ENCODE data around the gene DSE. TPM values are rescaled to one million over a fixed set of nuclear protein-coding genes. Genes with fewer than 3 reads are reported as not detected.

DSE gene
- total and polyA plus RNA-seq, 9 donors = 23.1 to 61.6 (median 40.6) TPM

DNA sequence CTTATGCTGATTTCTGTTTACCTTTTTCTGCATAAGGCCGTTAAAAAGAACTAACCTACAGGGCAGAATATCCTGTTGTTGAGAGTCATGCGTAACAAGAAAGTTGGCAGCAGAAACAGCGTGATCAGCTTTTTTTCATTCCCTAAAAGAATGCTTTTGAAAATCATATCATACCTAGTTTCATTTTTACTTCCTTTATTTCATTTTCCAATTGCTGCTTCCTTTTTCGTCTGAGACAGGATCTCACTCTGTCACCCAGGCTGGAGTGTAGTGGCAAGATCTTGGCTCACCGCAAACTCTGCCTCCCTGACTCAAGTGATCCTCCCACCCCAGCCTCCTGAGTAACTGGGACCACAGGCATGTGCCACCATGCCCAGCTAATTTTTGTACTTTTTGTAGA lies 94.5 kb downstream of the DSE start:
- Histone ChIP-seq H3K4me3 (no peak overlapping the region), H3K36me3 (no peaks in the 10 kb centered on the region), H3K27ac (no peak overlapping the region), H3K27me3 (no peaks in the 10 kb centered on the region), H3K9me3 (no peaks in the 10 kb centered on the region), H3K4me1 (ENCODE audit: insufficient read depth) (peaks cover 7% of the 10 kb centered on the region)
- no peak for DNase-seq
- TF ChIP-seq POLR2A (IDR thresholded peaks at IDR 0.05) (no peak), EP300 (IDR thresholded peaks at IDR 0.05) (no peak), CTCF (IDR thresholded peaks at IDR 0.05) (no peak)
- intact Hi-C loops (cut with DNase I) = no loop called here
- 42 to 68% (median 47%) methylated on average over 5 of the region's 5 CpGs for WGBS, 3 donors

- no peak for TF ChIP-seq CTCF (IDR thresholded peaks at IDR 0.05)
- TF ChIP-seq POLR2A (IDR thresholded peaks at IDR 0.05) = no peak
- TF ChIP-seq EP300 (IDR thresholded peaks at IDR 0.05) = no peak
- 88 to 97% (median 96%) methylated on average over 1 of the region's 1 CpG for WGBS, 3 donors
- DNase-seq = no peak
- no peaks in the 10 kb centered on the region for H3K36me3 ChIP-seq
- no peaks in the 10 kb centered on the region for H3K27me3 ChIP-seq
- H3K9me3 ChIP-seq = no peaks in the 10 kb centered on the region
- no peak overlapping the region for H3K4me3 ChIP-seq
- H3K27ac ChIP-seq = no peak overlapping the region
- intact Hi-C loops (cut with DNase I) = no loop called here
- H3K4me1 ChIP-seq (ENCODE audit: insufficient read depth) = peaks cover 5% of the 10 kb centered on the region
Observed at GRCh38 chr6:116467096-116467495, 96.3 kb downstream of the DSE start.

- no peak for TF ChIP-seq CTCF (IDR thresholded peaks at IDR 0.05)
- TF ChIP-seq POLR2A (IDR thresholded peaks at IDR 0.05) = no peak
- TF ChIP-seq EP300 (IDR thresholded peaks at IDR 0.05) = no peak
- H3K27me3 ChIP-seq = no peaks in the 10 kb centered on the region
- DNase-seq = no peak
- no peaks in the 10 kb centered on the region for H3K36me3 ChIP-seq
- no peak overlapping the region for H3K4me3 ChIP-seq
- no peaks in the 10 kb centered on the region for H3K9me3 ChIP-seq
- H3K27ac ChIP-seq = no peak overlapping the region
- intact Hi-C loops (cut with DNase I) = no loop called here
- H3K4me1 ChIP-seq (ENCODE audit: insufficient read depth) = peaks cover 4% of the 10 kb centered on the region
Observed at GRCh38 chr6:116467514-116467913, 96.8 kb downstream of the DSE start.

GRCh38 chr6:116468293-116468692 lies 97.5 kb downstream of the DSE start:
- DNase-seq = no peak
- Histone ChIP-seq H3K36me3 (no peaks in the 10 kb centered on the region), H3K27me3 (no peaks in the 10 kb centered on the region), H3K4me1 (ENCODE audit: insufficient read depth) (peaks cover 3% of the 10 kb centered on the region), H3K9me3 (no peaks in the 10 kb centered on the region), H3K4me3 (no peak overlapping the region), H3K27ac (no peak overlapping the region)
- intact Hi-C loops (cut with DNase I) = no loop called here
- TF ChIP-seq POLR2A (IDR thresholded peaks at IDR 0.05) = no peak
- TF ChIP-seq CTCF (IDR thresholded peaks at IDR 0.05) = no peak
- no peak for TF ChIP-seq EP300 (IDR thresholded peaks at IDR 0.05)
- WGBS, 3 donors = 22 to 45% (median 36%) methylated on average over 1 of the region's 1 CpG

DNA sequence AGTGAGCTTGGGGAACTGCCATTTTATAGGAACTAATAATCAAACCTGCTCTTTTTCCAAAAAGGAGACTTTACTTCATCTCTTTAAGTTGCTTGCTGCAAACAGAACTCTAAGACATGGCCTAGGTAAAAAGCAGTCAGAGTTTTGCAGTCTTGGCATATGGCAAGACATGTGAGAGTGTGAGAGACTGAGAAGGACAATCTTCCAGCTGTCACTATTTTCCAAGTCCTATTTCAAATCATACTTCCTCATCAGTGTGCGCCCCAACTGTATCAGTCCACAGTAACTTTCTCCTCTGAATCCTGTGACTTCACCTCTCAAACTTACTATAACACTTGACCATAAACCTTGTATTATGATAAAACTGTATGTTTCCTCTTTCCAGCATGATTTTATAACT lies 100.8 kb downstream of the DSE start:
- no peak overlapping the region for H3K4me3 ChIP-seq
- H3K4me1 ChIP-seq (ENCODE audit: insufficient read depth) = no peaks in the 10 kb centered on the region
- no peaks in the 10 kb centered on the region for H3K27me3 ChIP-seq
- H3K9me3 ChIP-seq = no peaks in the 10 kb centered on the region
- intact Hi-C loops (cut with DNase I) = no loop called here
- 93 to 100% (median 98%) methylated on average over 1 of the region's 1 CpG for WGBS, 3 donors
- DNase-seq = no peak
- no peaks in the 10 kb centered on the region for H3K36me3 ChIP-seq
- H3K27ac ChIP-seq = no peak overlapping the region
- TF ChIP-seq CTCF (IDR thresholded peaks at IDR 0.05) (no peak), EP300 (IDR thresholded peaks at IDR 0.05) (no peak), POLR2A (IDR thresholded peaks at IDR 0.05) (no peak)
